Lower lobe of right lung (tissue), 2 donors: ENCODE results near the gene APC. TPM values are rescaled to one million over a fixed set of nuclear protein-coding genes. Genes with fewer than 3 reads are reported as not detected.

Source experiments
- ATAC-seq, 2 donors: fragments of 200-7000 bp; cut with Tn5 transposase; one replicate each; pipeline ENCODE4 v1.9.1; 2020 to 2022; ENCODE audit warnings: mild to moderate bottlenecking in 2 of 2, moderate library complexity in 2 of 2
- DNase-seq: peaks from one replicate; pipeline ENCODE4 v3.0.0-alpha.2; 2020
- H3K27ac ChIP-seq: fragments of 200-600 bp; one replicate; pipeline ENCODE4 v1.8.0; 2022
- H3K27me3 ChIP-seq: fragments of 200-600 bp; one replicate; pipeline ENCODE4 v1.8.0; 2022; ENCODE audit warnings: low read depth
- H3K36me3 ChIP-seq: fragments of 200-600 bp; one replicate; pipeline ENCODE4 v1.8.0; 2022; ENCODE audit warnings: mild to moderate bottlenecking
- H3K4me1 ChIP-seq: fragments of 200-600 bp; one replicate; pipeline ENCODE4 v1.8.0; 2022
- H3K4me3 ChIP-seq: fragments of 200-600 bp; one replicate; pipeline ENCODE4 v1.8.0; 2022; ENCODE audit warnings: mild to moderate bottlenecking
- H3K9me3 ChIP-seq: fragments of 200-600 bp; one replicate; pipeline ENCODE4 v1.8.0; 2022
- intact Hi-C: fragments of 100-400 bp; cut with DNase I; formaldehyde crosslinking; loops from one replicate; pipeline ENCODE4 v1.11.0; 2022
- total RNA-seq: library from RNA; stranded (reverse); fragmentation: NEBNext Ultra II Directional; extraction: Animal tissue kit (Norgen Biotek cat#: 25700); gene quantifications from one replicate; pipeline ENCODE4 v1.2.1, GENCODE V29; 2021
- TF ChIP-seq, protein P1 (sequence below): fragments of 200-600 bp; IDR thresholded peaks from one replicate; pipeline ENCODE4 v1.8.0; 2022; ENCODE audit warnings: antibody characterized with exemption, mild to moderate bottlenecking
- donor health status: DM: no; HTN: yes; CAD: no; lungs with severe emphysema.

APC gene
- total RNA-seq, 1 donor from 2014 or later: 47.7 TPM

DNA sequence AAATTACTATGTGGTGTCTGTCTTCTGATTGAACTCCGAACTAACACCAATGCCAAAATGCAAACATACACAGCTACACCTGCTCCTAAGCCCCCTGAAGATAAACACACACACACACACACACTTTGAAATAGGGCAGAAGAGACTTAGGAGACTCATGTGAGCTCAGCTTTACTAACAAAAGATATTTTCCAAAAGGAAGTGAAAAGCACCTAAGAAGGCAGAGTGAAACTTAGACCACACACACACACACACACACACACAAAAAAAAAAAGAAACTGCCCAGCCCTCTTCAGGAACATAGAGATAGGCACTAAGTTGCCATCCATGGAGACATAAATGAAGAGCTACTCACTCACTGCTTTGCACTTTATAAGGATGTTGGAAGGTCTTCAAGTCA is 45.2 kb upstream of the APC start:
- no peaks in the 10 kb centered on the region for H3K4me1 ChIP-seq
- DNase-seq (no peak), ATAC-seq (no peak)
- H3K27ac ChIP-seq: no peak overlapping the region
- no peaks in the 10 kb centered on the region for H3K36me3 ChIP-seq
- H3K4me3 ChIP-seq: no peak overlapping the region
- TF ChIP-seq, protein P1, sequence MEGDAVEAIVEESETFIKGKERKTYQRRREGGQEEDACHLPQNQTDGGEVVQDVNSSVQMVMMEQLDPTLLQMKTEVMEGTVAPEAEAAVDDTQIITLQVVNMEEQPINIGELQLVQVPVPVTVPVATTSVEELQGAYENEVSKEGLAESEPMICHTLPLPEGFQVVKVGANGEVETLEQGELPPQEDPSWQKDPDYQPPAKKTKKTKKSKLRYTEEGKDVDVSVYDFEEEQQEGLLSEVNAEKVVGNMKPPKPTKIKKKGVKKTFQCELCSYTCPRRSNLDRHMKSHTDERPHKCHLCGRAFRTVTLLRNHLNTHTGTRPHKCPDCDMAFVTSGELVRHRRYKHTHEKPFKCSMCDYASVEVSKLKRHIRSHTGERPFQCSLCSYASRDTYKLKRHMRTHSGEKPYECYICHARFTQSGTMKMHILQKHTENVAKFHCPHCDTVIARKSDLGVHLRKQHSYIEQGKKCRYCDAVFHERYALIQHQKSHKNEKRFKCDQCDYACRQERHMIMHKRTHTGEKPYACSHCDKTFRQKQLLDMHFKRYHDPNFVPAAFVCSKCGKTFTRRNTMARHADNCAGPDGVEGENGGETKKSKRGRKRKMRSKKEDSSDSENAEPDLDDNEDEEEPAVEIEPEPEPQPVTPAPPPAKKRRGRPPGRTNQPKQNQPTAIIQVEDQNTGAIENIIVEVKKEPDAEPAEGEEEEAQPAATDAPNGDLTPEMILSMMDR: no peak
- intact Hi-C loops: no loop called here
- no peaks in the 10 kb centered on the region for H3K27me3 ChIP-seq
- H3K9me3 ChIP-seq: no peaks in the 10 kb centered on the region

DNA sequence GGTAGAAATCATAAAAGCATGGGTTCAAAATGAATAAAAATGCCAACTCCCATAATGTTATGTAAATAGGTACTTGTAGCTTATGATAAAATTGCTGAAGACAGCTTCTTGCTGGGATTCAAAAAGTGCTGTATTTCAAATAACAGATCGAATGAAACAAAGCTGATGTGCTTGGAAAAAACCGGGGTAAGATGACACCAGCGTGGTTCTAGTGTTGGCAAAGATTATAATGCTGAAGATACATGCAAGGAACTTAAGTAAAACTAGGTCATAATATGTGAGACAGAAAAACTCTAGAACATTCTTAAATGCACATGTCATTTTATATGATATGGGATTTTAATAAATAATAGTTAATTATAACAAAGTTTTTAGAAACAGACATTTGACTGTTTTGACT is 44.4 kb upstream of the APC start:
- DNase-seq: no peak
- intact Hi-C loops: no loop called here
- no peaks in the 10 kb centered on the region for H3K4me1 ChIP-seq

DNA sequence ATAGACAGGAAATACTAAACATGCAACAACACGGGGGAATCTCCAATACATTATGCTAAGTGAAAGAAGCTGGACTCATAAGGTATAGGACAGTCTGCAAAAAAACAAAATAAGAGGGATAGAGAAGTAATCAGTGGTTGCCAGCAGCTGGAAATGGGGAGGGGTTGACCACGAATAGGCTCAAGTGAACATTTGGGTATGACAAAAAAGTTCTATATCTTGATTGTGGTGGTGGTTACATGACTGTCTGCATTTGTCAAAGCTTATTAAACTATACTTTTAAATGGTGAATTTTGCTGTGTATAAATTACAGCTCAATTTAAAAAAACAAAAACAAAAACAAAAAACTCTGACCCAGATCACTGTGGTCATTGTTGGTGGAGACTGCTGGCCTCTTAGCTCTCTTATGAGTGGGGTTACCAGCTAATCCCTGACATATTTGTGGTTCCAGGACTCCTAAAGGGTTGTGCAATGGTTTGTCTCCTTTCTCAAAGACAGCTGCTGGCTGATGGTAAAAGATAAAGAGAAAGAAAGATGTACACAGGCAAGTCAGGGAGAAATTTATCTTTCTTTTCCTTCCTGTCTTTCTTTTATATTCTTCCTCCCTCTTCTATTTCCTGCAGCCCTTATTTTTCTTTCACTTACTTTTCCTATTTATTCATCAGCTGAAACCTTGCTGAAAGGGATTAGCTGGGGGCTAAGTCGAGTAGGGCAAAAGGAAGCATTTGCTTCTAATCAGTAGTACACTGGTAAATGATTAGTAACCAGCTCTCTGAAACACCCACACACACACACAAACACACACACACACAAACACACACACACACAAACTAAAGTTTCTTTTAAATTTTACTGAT is 42.6 kb upstream of the APC start:
- intact Hi-C loops: no loop called here
- ATAC-seq: no peak

More for the DNA sequence above, 44.4 kb upstream of the APC start:
- Histone ChIP-seq H3K27ac (no peak overlapping the region), H3K4me3 (no peak overlapping the region), H3K9me3 (no peaks in the 10 kb centered on the region), H3K27me3 (no peaks in the 10 kb centered on the region), H3K36me3 (no peaks in the 10 kb centered on the region)
- TF ChIP-seq, protein P1: no peak
- ATAC-seq: no peak

DNA sequence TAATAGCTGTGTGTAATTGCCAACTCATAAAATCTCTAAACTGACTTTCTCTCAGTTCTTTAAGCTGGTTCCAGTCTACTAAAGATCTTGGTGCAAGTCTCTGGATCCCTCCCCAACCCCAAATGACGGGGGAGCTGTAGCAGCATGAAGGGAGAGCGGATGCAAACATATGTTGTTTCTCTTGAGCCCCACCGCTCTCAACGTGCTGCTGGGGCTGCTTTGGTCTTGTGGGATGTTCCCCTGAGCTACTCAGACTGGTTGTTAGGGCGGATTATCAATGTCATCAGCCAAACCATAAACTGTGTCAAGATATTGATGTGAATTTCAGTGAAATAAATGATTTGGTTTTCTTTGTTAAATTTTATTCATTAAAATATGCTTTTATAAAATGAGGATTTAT is 40.9 kb upstream of the APC start:
- no peaks in the 10 kb centered on the region for H3K9me3 ChIP-seq
- no peak for ATAC-seq
- H3K27ac ChIP-seq: no peak overlapping the region
- no peaks in the 10 kb centered on the region for H3K4me1 ChIP-seq
- no peak overlapping the region for H3K4me3 ChIP-seq
- intact Hi-C loops: no loop called here
- no peaks in the 10 kb centered on the region for H3K27me3 ChIP-seq
- H3K36me3 ChIP-seq: no peaks in the 10 kb centered on the region
- TF ChIP-seq, protein P1: no peak
- no peak for DNase-seq

More for the DNA sequence above, 42.6 kb upstream of the APC start:
- no peak for DNase-seq
- no peaks in the 10 kb centered on the region for H3K4me1 ChIP-seq
- TF ChIP-seq, protein P1: no peak
- H3K27me3 ChIP-seq: no peaks in the 10 kb centered on the region
- H3K36me3 ChIP-seq: no peaks in the 10 kb centered on the region
- no peak overlapping the region for H3K27ac ChIP-seq
- H3K9me3 ChIP-seq: no peaks in the 10 kb centered on the region
- no peak overlapping the region for H3K4me3 ChIP-seq

DNA sequence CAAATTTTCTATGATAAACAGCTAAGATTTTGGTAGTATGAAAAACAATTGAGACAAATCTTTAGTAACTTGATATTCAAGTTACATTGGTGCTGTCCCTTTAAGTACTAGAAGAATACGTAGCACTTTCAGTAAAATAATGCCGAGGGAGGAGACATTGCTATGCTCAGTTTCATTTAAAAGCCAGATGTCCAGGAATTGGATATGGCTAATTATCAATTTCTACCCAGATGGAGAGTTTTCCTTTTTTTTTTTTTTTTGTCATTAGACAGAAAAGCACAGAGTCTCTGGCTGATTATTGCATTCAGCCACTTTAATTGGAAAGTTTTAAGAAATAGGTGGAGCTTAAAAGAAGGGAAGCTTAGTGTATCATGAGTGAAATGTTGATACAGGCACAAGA is 40.4 kb upstream of the APC start:
- Histone ChIP-seq H3K4me1 (no peaks in the 10 kb centered on the region), H3K36me3 (no peaks in the 10 kb centered on the region), H3K27me3 (no peaks in the 10 kb centered on the region), H3K27ac (no peak overlapping the region), H3K9me3 (no peaks in the 10 kb centered on the region), H3K4me3 (no peak overlapping the region)
- TF ChIP-seq, protein P1: no peak
- DNase-seq (no peak), ATAC-seq (no peak)
- intact Hi-C loops: no loop called here
